Testis (tissue), 2 donors: ENCODE data around the gene OBSCN.

ENCODE experiments used
- POLR2A ChIP-seq: fragments of 450-650 bp; IDR thresholded peaks from one replicate; pipeline ENCODE4 v1.6.1; 2017; ENCODE audit warnings: antibody characterized with exemption, mild to moderate bottlenecking, moderate library complexity
- TF ChIP-seq, protein P1 (sequence below), 3 experiments: fragments of 450-650 bp in 2 of 3; fragments of 200-600 bp in 1 of 3; sonication (generic) in 1 of 3; IDR thresholded peaks; one replicate each; pipeline ENCODE4 v1.5.1; 2016 to 2019; ENCODE audit warnings: antibody characterized with exemption in 3 of 3, mild to moderate bottlenecking in 2 of 3, moderate library complexity in 1 of 3

GRCh38 chr1:228402641-228403025, 194.8 kb downstream of the OBSCN start:
- TF ChIP-seq, protein P1, sequence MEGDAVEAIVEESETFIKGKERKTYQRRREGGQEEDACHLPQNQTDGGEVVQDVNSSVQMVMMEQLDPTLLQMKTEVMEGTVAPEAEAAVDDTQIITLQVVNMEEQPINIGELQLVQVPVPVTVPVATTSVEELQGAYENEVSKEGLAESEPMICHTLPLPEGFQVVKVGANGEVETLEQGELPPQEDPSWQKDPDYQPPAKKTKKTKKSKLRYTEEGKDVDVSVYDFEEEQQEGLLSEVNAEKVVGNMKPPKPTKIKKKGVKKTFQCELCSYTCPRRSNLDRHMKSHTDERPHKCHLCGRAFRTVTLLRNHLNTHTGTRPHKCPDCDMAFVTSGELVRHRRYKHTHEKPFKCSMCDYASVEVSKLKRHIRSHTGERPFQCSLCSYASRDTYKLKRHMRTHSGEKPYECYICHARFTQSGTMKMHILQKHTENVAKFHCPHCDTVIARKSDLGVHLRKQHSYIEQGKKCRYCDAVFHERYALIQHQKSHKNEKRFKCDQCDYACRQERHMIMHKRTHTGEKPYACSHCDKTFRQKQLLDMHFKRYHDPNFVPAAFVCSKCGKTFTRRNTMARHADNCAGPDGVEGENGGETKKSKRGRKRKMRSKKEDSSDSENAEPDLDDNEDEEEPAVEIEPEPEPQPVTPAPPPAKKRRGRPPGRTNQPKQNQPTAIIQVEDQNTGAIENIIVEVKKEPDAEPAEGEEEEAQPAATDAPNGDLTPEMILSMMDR (IDR thresholded peaks at IDR 0.05), result no peak
- no peak for TF ChIP-seq POLR2A
